ENCODE data around the gene MOK. TPM values are rescaled to one million over a fixed set of nuclear protein-coding genes. Genes with fewer than 3 reads are reported as not detected.

The MOK gene
- total RNA-seq, 2 experiments from 2014 or later: 6.2 to 6.6 TPM

- Mint-ChIP-seq H3K27ac (no peak overlapping the region), H3K36me3 (ENCODE audit: low read depth) (no peaks in the 10 kb centered on the region), H3K4me3 (no peak overlapping the region), H3K9me3 (no peaks in the 10 kb centered on the region), H3K4me1 (ENCODE audit: low read depth) (peaks cover 17% of the 10 kb centered on the region), H3K27me3 (no peaks in the 10 kb centered on the region)
- CTCF ChIA-PET: no interaction called here
- intact Hi-C loops (cut with micrococcal nuclease): no loop called here
- no peak for TF ChIP-seq CTCF (IDR thresholded peaks at IDR 0.05)
- POLR2A ChIA-PET: interaction anchor here (0.6 to 1.1 kb wide), 3 partner anchors 10 to 34 kb away, joined by 3 to 4 read pairs (median 4); no protein-coding TSS in a partner anchor
- DNase-seq (no peak), ATAC-seq (no peak)
These were observed 82.9 kb downstream of the MOK start for GRCh38 chr14:102222009-102222575.

GRCh38 chr14:102221026-102221425 is 83.9 kb downstream of the MOK start:
- no peak for TF ChIP-seq CTCF (IDR thresholded peaks at IDR 0.05)
- CTCF ChIA-PET: no interaction called here

GRCh38 chr14:102220031-102220430 is 84.9 kb downstream of the MOK start:
- Mint-ChIP-seq H3K36me3 (ENCODE audit: low read depth) (no peaks in the 10 kb centered on the region), H3K4me1 (ENCODE audit: low read depth) (peaks cover 17% of the 10 kb centered on the region), H3K9me3 (no peaks in the 10 kb centered on the region), H3K27me3 (no peaks in the 10 kb centered on the region), H3K4me3 (no peak overlapping the region), H3K27ac (peak overlapping the region; percentile 74)
- ATAC-seq: peak; percentile 91
- ChIA-PET POLR2A (interaction anchor here (0.6 kb wide), 1 partner anchor 37 kb away, joined by 3 read pairs; no protein-coding TSS in a partner anchor), CTCF (no interaction called here)
- TF ChIP-seq CTCF (IDR thresholded peaks at IDR 0.05): no peak
- DNase-seq: peak; percentile 57
- intact Hi-C loops (cut with micrococcal nuclease): no loop called here

More at GRCh38 chr14:102221026-102221425, 83.9 kb downstream of the MOK start:
- ATAC-seq: no peak
- DNase-seq: no peak
- H3K4me1 Mint-ChIP-seq (ENCODE audit: low read depth): peaks cover 17% of the 10 kb centered on the region
- intact Hi-C loops (cut with micrococcal nuclease): no loop called here
- POLR2A ChIA-PET: no interaction called here
- no peak overlapping the region for H3K4me3 Mint-ChIP-seq
- H3K9me3 Mint-ChIP-seq: no peaks in the 10 kb centered on the region
- H3K27me3 Mint-ChIP-seq: no peaks in the 10 kb centered on the region
- peak overlapping the region; percentile 49 for H3K27ac Mint-ChIP-seq
- no peaks in the 10 kb centered on the region for H3K36me3 Mint-ChIP-seq (ENCODE audit: low read depth)

GRCh38 chr14:102219316-102219715 is 85.6 kb downstream of the MOK start:
- peak overlapping the region; percentile 74 for H3K27ac Mint-ChIP-seq
- ChIA-PET CTCF (no interaction called here), POLR2A (interaction anchor here (0.6 to 1.0 kb wide), 2 partner anchors 36 to 86 kb away, joined by 3 read pairs; no protein-coding TSS in a partner anchor)
- ATAC-seq: no peak
- TF ChIP-seq CTCF (IDR thresholded peaks at IDR 0.05): no peak
- H3K4me1 Mint-ChIP-seq (ENCODE audit: low read depth): peaks cover 17% of the 10 kb centered on the region
- DNase-seq: no peak
- H3K4me3 Mint-ChIP-seq: no peak overlapping the region
- no peaks in the 10 kb centered on the region for H3K9me3 Mint-ChIP-seq
- no peaks in the 10 kb centered on the region for H3K27me3 Mint-ChIP-seq
- intact Hi-C loops (cut with micrococcal nuclease): no loop called here
- no peaks in the 10 kb centered on the region for H3K36me3 Mint-ChIP-seq (ENCODE audit: low read depth)

GRCh38 chr14:102218688-102219087 is 86.3 kb downstream of the MOK start:
- ChIA-PET CTCF (interaction anchor here (1.1 kb wide), 1 partner anchor 17 kb away, joined by 3 read pairs; no protein-coding TSS in a partner anchor), POLR2A (interaction anchor here (1.0 kb wide), 1 partner anchor 85 kb away, joined by 3 read pairs; no protein-coding TSS in a partner anchor)
- DNase-seq (no peak), ATAC-seq (no peak)
- Mint-ChIP-seq H3K4me1 (ENCODE audit: low read depth) (peaks cover 17% of the 10 kb centered on the region), H3K4me3 (no peak overlapping the region), H3K36me3 (ENCODE audit: low read depth) (no peaks in the 10 kb centered on the region), H3K9me3 (no peaks in the 10 kb centered on the region), H3K27ac (no peak overlapping the region), H3K27me3 (no peaks in the 10 kb centered on the region)
- intact Hi-C loops (cut with micrococcal nuclease): no loop called here
- TF ChIP-seq CTCF (IDR thresholded peaks at IDR 0.05): no peak
